Right lobe of liver (tissue), 4 donors: Measurements from ENCODE around the gene HIRA.

Source experiments
- CTCF ChIP-seq, 4 donors: fragments of 200-600 bp in 3 of 4; fragments of 450-650 bp in 1 of 4; IDR thresholded peaks; one replicate each; pipeline versions ENCODE4 v1.5.1 to v1.8.0; 2016 to 2022; ENCODE audit warnings: antibody characterized with exemption in 4 of 4, mild to moderate bottlenecking in 2 of 4
- POLR2A ChIP-seq: fragments of 450-650 bp; IDR thresholded peaks from one replicate; pipeline ENCODE4 v1.6.1; 2017; ENCODE audit warnings: antibody characterized with exemption, mild to moderate bottlenecking
- donor health status: DM: no; HTN: no; CAD: no.
- donor health status: DM: no; HTN: no; CAD: no.
- donor health status: DM: no; HTN: yes; CAD: no.

- TF ChIP-seq CTCF (IDR thresholded peaks at IDR 0.05) (no peak), POLR2A (no peak)
These were observed 100.1 kb downstream of the HIRA start for GRCh38 chr22:19331474-19331873.
